ENCODE results near the gene AR. TPM values are rescaled to one million over a fixed set of nuclear protein-coding genes. Genes with fewer than 3 reads are reported as not detected.

AR gene
- total RNA-seq, 2 donors from 2014 or later: 77.4 to 119 TPM

DNA sequence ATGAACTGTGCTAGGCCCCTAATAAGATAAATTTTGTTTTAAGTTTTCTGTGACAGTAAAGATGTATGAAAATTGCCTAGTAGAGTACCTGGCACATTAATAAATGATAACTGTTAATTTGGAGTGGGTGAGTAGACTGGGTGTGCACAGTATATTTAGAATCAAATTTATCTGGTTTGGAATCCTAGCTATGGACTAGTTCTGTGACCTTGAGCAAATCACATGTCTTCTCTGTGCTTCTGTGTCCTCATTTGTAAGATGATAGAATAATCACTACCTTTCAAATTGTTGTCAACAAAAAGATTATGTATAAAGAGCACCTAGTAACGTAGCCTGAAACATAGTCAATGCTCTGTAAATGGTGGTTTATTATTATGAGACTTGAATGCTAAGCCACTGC lies 170.2 kb downstream of the AR start:
- Histone ChIP-seq H3K4me3 (no peak overlapping the region), H3K36me3 (no peaks in the 10 kb centered on the region), H3K27ac (no peak overlapping the region), H3K9me3 (no peaks in the 10 kb centered on the region), H3K4me1 (replicated peaks) (no peaks in the 10 kb centered on the region), H3K27me3 (replicated peaks; ENCODE audit: insufficient read depth) (no peaks in the 10 kb centered on the region)
- TF ChIP-seq POLR2AphosphoS5 (IDR thresholded peaks at IDR 0.05) (no peak), CTCF (IDR thresholded peaks at IDR 0.05) (no peak), POLR2A (IDR thresholded peaks at IDR 0.05) (no peak)
- WGBS: 93% methylated on average over 1 of the region's 1 CpG
- DNase-seq (ENCODE audit: low spot score): no peak
- intact Hi-C loops (cut with DNase I): no loop called here

GRCh38 chrX:67717571-67717970 lies 173.8 kb downstream of the AR start:
- 94% methylated on average over 3 of the region's 4 CpGs for WGBS
- Histone ChIP-seq H3K4me3 (no peak overlapping the region), H3K27me3 (replicated peaks; ENCODE audit: insufficient read depth) (no peaks in the 10 kb centered on the region), H3K9me3 (no peaks in the 10 kb centered on the region), H3K27ac (no peak overlapping the region), H3K36me3 (no peaks in the 10 kb centered on the region), H3K4me1 (replicated peaks) (no peaks in the 10 kb centered on the region)
- intact Hi-C loops (cut with DNase I): no loop called here
- no peak for TF ChIP-seq CTCF (IDR thresholded peaks at IDR 0.05)
- DNase-seq (ENCODE audit: low spot score): no peak

DNA sequence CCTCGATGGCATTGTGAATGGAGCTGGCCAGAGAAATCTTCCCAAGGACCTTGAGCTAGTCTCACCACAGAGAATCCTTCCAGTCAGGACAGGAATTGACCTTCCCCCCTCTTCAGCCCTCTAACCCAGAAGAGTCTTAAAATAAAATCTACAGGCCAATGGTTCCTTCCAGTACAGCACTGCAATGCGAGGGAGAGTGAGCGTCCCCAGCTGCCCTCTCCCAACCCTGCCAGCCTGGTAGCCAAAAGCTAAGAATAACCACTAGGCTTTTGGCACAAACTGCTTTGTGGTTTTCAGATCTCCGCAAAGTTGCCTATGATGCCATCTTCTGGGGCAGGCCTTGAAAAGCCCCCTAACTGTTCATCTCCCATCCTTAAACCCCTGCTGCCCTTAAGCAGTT lies 175.1 kb downstream of the AR start:
- H3K4me1 ChIP-seq (replicated peaks): no peaks in the 10 kb centered on the region
- no peaks in the 10 kb centered on the region for H3K27me3 ChIP-seq (replicated peaks; ENCODE audit: insufficient read depth)
- H3K9me3 ChIP-seq: no peaks in the 10 kb centered on the region
- no peak for TF ChIP-seq CTCF (IDR thresholded peaks at IDR 0.05)
- no peak overlapping the region for H3K27ac ChIP-seq
- no peak overlapping the region for H3K4me3 ChIP-seq
- DNase-seq (ENCODE audit: low spot score): no peak
- 59% methylated on average over 4 of the region's 4 CpGs for WGBS
- intact Hi-C loops (cut with DNase I): no loop called here
- no peaks in the 10 kb centered on the region for H3K36me3 ChIP-seq

GRCh38 chrX:67720344-67720743 lies 176.5 kb downstream of the AR start:
- Histone ChIP-seq H3K9me3 (no peaks in the 10 kb centered on the region), H3K4me3 (no peak overlapping the region), H3K27me3 (replicated peaks; ENCODE audit: insufficient read depth) (no peaks in the 10 kb centered on the region), H3K36me3 (no peaks in the 10 kb centered on the region), H3K27ac (no peak overlapping the region), H3K4me1 (replicated peaks) (no peaks in the 10 kb centered on the region)
- DNase-seq (ENCODE audit: low spot score): no peak
- intact Hi-C loops (cut with DNase I): loop anchor here (10.0 kb wide), 1 partner anchor 176 kb away; the partner anchor contains the start of gene AR
- TF ChIP-seq POLR2A (IDR thresholded peaks at IDR 0.05): no peak
- no peak for TF ChIP-seq CTCF (IDR thresholded peaks at IDR 0.05)
- TF ChIP-seq POLR2AphosphoS5 (IDR thresholded peaks at IDR 0.05): no peak

- WGBS: 67% methylated on average over 1 of the region's 1 CpG
- H3K4me1 ChIP-seq (replicated peaks): no peaks in the 10 kb centered on the region
- H3K4me3 ChIP-seq: no peak overlapping the region
- TF ChIP-seq POLR2AphosphoS5 (IDR thresholded peaks at IDR 0.05) (no peak), POLR2A (IDR thresholded peaks at IDR 0.05) (no peak), CTCF (IDR thresholded peaks at IDR 0.05) (no peak)
- no peak for DNase-seq (ENCODE audit: low spot score)
- no peaks in the 10 kb centered on the region for H3K9me3 ChIP-seq
- H3K27ac ChIP-seq: no peak overlapping the region
- H3K36me3 ChIP-seq: no peaks in the 10 kb centered on the region
- H3K27me3 ChIP-seq (replicated peaks; ENCODE audit: insufficient read depth): no peaks in the 10 kb centered on the region
- intact Hi-C loops (cut with DNase I): loop anchor here (10.0 kb wide), 1 partner anchor 177 kb away; the partner anchor contains the start of gene AR
Measured at GRCh38 chrX:67721321-67721720, 177.5 kb downstream of the AR start.
